SU-DHL-6 (cell line): Measurements from ENCODE around the gene ZC3H7A.
"Not testable (repeated sequence)": the region's sequence is repeated elsewhere in the genome, so short reads cannot be mapped to it uniquely, and the experiment has no call there.

Source experiments
- EZH2phosphoT487 ChIP-seq: fragments of 200-600 bp; sonication (generic), shearing (Covaris generic); conservative IDR thresholded peaks from 2 replicates; pipeline ENCODE4 v1.6.1; 2018; ENCODE audit warnings: mild to moderate bottlenecking, antibody characterized with exemption, low read length, moderate library complexity, mixed read lengths
- TF ChIP-seq, protein P1 (sequence below): fragments of 200-600 bp; sonication (generic); IDR thresholded peaks from one replicate; pipeline ENCODE4 v1.5.1; 2017; ENCODE audit warnings: antibody characterized with exemption, mild to moderate bottlenecking, low read length, moderate library complexity; ENCODE audit not compliant: insufficient read depth, poor library complexity, severe bottlenecking

DNA sequence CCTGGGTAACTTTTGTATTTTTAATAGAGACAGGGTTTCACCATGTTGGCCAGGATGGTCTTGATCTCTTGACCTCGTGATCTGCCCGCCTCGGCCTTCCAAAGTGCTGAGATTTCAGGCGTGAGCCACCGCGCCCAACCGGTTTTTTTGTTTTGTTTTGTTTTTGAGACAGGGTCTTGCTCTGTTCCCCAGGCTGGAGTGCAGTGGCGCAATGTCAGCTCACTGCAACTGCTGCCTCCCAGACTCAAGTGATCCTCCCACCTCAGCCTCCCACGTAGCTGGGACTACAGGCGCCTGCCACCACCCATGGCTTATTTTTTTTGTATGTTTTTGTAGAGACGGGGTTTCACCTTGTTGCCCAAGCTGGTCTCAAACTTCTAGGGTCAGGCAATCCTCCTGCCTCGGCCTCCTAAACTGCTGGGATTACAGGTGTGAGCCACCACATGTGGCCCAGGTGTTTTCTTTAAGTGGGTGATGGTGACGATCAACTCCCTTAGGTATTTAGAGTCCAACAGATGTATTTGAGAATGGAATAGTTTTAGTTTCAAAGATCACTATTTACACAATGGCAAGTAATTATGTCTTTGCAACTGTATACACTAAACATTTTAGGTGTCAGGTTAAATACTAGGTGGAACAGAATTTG lies 28.6 kb upstream of the ZC3H7A start:
- TF ChIP-seq EZH2phosphoT487 = not testable (repeated sequence)
- TF ChIP-seq, protein P1, sequence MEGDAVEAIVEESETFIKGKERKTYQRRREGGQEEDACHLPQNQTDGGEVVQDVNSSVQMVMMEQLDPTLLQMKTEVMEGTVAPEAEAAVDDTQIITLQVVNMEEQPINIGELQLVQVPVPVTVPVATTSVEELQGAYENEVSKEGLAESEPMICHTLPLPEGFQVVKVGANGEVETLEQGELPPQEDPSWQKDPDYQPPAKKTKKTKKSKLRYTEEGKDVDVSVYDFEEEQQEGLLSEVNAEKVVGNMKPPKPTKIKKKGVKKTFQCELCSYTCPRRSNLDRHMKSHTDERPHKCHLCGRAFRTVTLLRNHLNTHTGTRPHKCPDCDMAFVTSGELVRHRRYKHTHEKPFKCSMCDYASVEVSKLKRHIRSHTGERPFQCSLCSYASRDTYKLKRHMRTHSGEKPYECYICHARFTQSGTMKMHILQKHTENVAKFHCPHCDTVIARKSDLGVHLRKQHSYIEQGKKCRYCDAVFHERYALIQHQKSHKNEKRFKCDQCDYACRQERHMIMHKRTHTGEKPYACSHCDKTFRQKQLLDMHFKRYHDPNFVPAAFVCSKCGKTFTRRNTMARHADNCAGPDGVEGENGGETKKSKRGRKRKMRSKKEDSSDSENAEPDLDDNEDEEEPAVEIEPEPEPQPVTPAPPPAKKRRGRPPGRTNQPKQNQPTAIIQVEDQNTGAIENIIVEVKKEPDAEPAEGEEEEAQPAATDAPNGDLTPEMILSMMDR = not testable (repeated sequence)
